K562 (cell line): ENCODE measurements around the gene BTLA. TPM values are rescaled to one million over a fixed set of nuclear protein-coding genes. Genes with fewer than 3 reads are reported as not detected.

Source experiments
- ATAC-seq: fragments of 200-7000 bp; cut with Tn5 transposase; 3 replicates; pipeline ENCODE4 v1.9.1; 2020; ENCODE audit warnings: moderate library complexity
- BruUV-seq: library from RNA; stranded (reverse); fragments of 400-500 nt; replicated peaks from 2 replicates; lab custom pipeline; 2021; lab: Mats Ljungman, UMichigan
- CTCF ChIA-PET: fragments of 300-600 bp; formaldehyde crosslinking; extraction: SDS; loops from one replicate; lab custom pipeline; 2021; ENCODE audit warnings: low intra/inter-chr PET ratio; lab: Yijun Ruan, JAX
- POLR2A ChIA-PET: fragments of 300-600, 350-650 bp; sonication (Branson Sonifier 250); formaldehyde crosslinking; extraction: SDS; loops from one replicate; lab custom pipeline; 2021; ENCODE audit warnings: antibody characterized with exemption, inconsistent platforms; lab: Yijun Ruan, JAX
- DNase-seq, 4 experiments: peaks; one replicate each; pipeline versions ENCODE4 v3.0.0 to v3.0.0-alpha.2; 2011 to 2018; ENCODE audit warnings: low spot score in 3 of 4, mixed read lengths in 3 of 4; ENCODE audit errors: extremely low read depth in 1 of 4
- FAIRE-seq: peaks from 2 replicates; lab custom pipeline; 2011; peaks lifted over from hg19 to GRCh38; lab: Jason Lieb, UNC
- H2AFZ ChIP-seq: 2 replicates; pipeline ENCODE4 v1.6.0; 2011; ENCODE audit warnings: low read depth, low read length, control low read depth, inconsistent platforms
- H3K27ac ChIP-seq: fragments of 200-600 bp; 3 replicates; pipeline ENCODE4 v1.8.0; 2011; ENCODE audit warnings: low read depth, mild to moderate bottlenecking, control low read depth, inconsistent platforms, low read length, moderate library complexity, mixed read lengths; ENCODE audit errors: extremely low read depth
- H3K27me3 ChIP-seq, 2 experiments: fragments of 300-600 bp in 1 of 2; 2 replicates in 1 of 2; 3 replicates in 1 of 2; pipeline versions ENCODE4 v1.6.0 to v1.8.0; 2011; ENCODE audit warnings: inconsistent platforms in 2 of 2, low read length in 2 of 2, mild to moderate bottlenecking in 1 of 2, mixed read lengths in 1 of 2, moderate library complexity in 1 of 2; ENCODE audit not compliant: control insufficient read depth in 2 of 2, insufficient read depth in 2 of 2
- H3K36me3 ChIP-seq: fragments of 300-600 bp; 3 replicates; pipeline ENCODE4 v1.8.0; 2011; ENCODE audit warnings: mild to moderate bottlenecking, low read length, inconsistent platforms; ENCODE audit not compliant: control insufficient read depth, insufficient read depth
- H3K4me1 ChIP-seq, 2 experiments: fragments of 200-600 bp in 1 of 2; replicated peaks in 1 of 2; 2 replicates in 1 of 2; 3 replicates in 1 of 2; pipeline versions ENCODE4 v1.5.1 to v1.8.0; 2011; ENCODE audit warnings: inconsistent platforms in 2 of 2, low read length in 2 of 2, mild to moderate bottlenecking in 1 of 2, mixed read lengths in 1 of 2, moderate library complexity in 1 of 2; ENCODE audit not compliant: control insufficient read depth in 2 of 2, insufficient read depth in 2 of 2
- H3K4me2 ChIP-seq: 2 replicates; pipeline ENCODE4 v1.6.1; 2011; ENCODE audit warnings: low read length, control low read depth, inconsistent platforms, mixed read lengths; ENCODE audit not compliant: insufficient read depth
- H3K4me3 ChIP-seq: fragments of 200-600 bp; sonication (generic), shearing (Covaris generic); 2 replicates; pipeline ENCODE4 v1.5.1; 2016; ENCODE audit warnings: control low read depth, inconsistent platforms
- H3K79me2 ChIP-seq: fragments of 200-600 bp; 3 replicates; pipeline ENCODE4 v1.8.0; 2011; ENCODE audit warnings: low read length, inconsistent platforms; ENCODE audit not compliant: control insufficient read depth, insufficient read depth
- H3K9ac ChIP-seq, 2 experiments: 2 replicates each; pipeline versions ENCODE4 v1.6.0 to v1.6.1; 2011; ENCODE audit warnings: low read depth in 2 of 2, low read length in 2 of 2, control low read depth in 1 of 2, inconsistent platforms in 1 of 2, mild to moderate bottlenecking in 1 of 2, mixed read lengths in 1 of 2; ENCODE audit not compliant: insufficient read depth in 1 of 2
- H3K9me1 ChIP-seq: one replicate; pipeline ENCODE4 v1.6.0; 2011; ENCODE audit warnings: inconsistent platforms, mild to moderate bottlenecking, low read length, moderate library complexity; ENCODE audit not compliant: control insufficient read depth, insufficient read depth
- H3K9me3 ChIP-seq: replicated peaks from 2 replicates; pipeline ENCODE4 v1.5.1; 2011; ENCODE audit warnings: low read depth, low read length, inconsistent platforms; ENCODE audit not compliant: control insufficient read depth, insufficient read depth
- H4K20me1 ChIP-seq: replicated peaks from 2 replicates; pipeline ENCODE4 v1.6.1; 2011; ENCODE audit warnings: low read length, inconsistent platforms, mixed read lengths; ENCODE audit not compliant: control insufficient read depth, insufficient read depth
- HDGF ChIP-seq: fragments of 450-650 bp; IDR thresholded peaks from 2 replicates; pipeline ENCODE4 v1.6.1; 2016
- KAT8 ChIP-seq: fragments of 450-650 bp; IDR thresholded peaks from 2 replicates; pipeline ENCODE4 v1.6.1; 2016; ENCODE audit warnings: low read depth, mild to moderate bottlenecking
- WGBS: fragments of 100-300 bp; shearing (Covaris generic); methylation state at CpG from one replicate; pipeline ENCODE4 v1.1.6; 2016; ENCODE audit warnings: low coverage, mixed read lengths; ENCODE audit not compliant: insufficient coverage; ENCODE audit errors: missing lambda C conversion rate; 5-methylcytosine and 5-hydroxymethylcytosine counted together
- in situ Hi-C: fragments of 300-500 bp; cut with MboI; formaldehyde crosslinking; loops from 4 replicates; pipeline ENCODE4 v1.15.0; 2018; ENCODE audit warnings: inconsistent platforms, mixed read lengths
- intact Hi-C: fragments of 100-400 bp; cut with micrococcal nuclease; formaldehyde crosslinking; loops from 2 replicates; pipeline ENCODE4 v1.14.2; 2022
- polyA plus RNA-seq, 8 experiments: library from polyadenylated mRNA; depleted of rRNA in 4 of 8; stranded (reverse) in 5 of 8; unstranded in 3 of 8; fragments of >200 nt; fragmentation: Nextera tagmentation in 2 of 8; fragmentation: Illumina TruSeq in 1 of 8; extraction: Ambion mirVana in 2 of 8; extraction: Trizol in 1 of 8; gene quantifications; 2 replicates each; pipeline versions ENCODE4 v1.2.1 to v1.2.3, GENCODE V29; 2011 to 2014; ENCODE audit warnings: inconsistent platforms in 1 of 8, missing spikeins in 1 of 8
- total RNA-seq, 7 experiments: library from RNA; depleted of rRNA in 6 of 7; stranded (reverse); fragments of >200 nt in 6 of 7; fragmentation: Illumina TruSeq in 2 of 7; extraction: Trizol in 2 of 7; gene quantifications; 2 replicates each; pipeline versions ENCODE4 v1.2.1 to v1.2.3, GENCODE V29; 2011 to 2021; ENCODE audit warnings: low replicate concordance in 1 of 7
- TF ChIP-seq, protein P1 (sequence below): fragments of 250-450 bp; sonication (Bioruptor Pico); IDR thresholded peaks from 2 replicates; pipeline ENCODE4 v1.4.0; 2020; ENCODE audit warnings: mild to moderate bottlenecking, moderate library complexity

Gene BTLA
- total and polyA plus RNA-seq, 9 of the 15 experiments (the other 6 are each of a cell fraction or from before 2014, with no cell fraction given) = 0.22 TPM; not detected in 8

DNA sequence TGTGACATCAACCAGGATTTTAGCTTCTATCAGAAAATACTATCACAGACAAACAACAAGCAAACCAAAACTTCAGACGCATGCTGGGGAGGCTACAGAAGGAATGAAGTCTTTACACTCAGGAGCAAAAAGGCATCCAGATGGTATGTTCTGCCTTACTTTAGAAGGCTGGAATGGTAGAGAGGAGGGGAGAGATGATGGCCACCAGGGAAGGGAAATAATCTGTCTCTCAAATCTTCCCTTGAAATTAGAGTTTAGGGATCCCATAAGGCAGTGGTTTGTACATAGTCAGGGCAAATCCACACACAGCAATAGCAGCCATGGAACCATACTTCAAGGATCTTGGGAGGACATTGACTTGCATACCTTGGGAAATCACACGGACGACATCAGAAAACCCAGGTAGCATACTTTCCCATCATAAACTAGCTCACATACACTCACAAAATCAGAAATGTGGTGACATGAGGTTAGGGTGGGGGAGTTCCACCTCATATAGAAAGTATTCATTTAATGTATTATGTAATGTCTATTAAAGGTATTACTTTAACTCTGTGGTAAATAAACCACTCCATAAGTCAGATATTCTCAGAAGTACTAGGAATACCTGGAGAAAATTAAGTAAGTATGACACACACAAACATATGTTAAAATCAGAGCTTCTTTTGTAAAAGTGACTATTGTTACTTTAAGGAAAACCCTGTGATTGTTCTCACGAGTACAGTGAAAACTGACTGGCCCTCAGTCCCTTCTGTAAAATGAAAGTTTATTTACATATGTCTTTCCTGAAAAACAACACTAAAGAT lies 9.4 kb downstream of the BTLA start:
- no peak overlapping the region for H3K4me2 ChIP-seq
- TF ChIP-seq HDGF (no peak), KAT8 (no peak)
- TF ChIP-seq, protein P1, sequence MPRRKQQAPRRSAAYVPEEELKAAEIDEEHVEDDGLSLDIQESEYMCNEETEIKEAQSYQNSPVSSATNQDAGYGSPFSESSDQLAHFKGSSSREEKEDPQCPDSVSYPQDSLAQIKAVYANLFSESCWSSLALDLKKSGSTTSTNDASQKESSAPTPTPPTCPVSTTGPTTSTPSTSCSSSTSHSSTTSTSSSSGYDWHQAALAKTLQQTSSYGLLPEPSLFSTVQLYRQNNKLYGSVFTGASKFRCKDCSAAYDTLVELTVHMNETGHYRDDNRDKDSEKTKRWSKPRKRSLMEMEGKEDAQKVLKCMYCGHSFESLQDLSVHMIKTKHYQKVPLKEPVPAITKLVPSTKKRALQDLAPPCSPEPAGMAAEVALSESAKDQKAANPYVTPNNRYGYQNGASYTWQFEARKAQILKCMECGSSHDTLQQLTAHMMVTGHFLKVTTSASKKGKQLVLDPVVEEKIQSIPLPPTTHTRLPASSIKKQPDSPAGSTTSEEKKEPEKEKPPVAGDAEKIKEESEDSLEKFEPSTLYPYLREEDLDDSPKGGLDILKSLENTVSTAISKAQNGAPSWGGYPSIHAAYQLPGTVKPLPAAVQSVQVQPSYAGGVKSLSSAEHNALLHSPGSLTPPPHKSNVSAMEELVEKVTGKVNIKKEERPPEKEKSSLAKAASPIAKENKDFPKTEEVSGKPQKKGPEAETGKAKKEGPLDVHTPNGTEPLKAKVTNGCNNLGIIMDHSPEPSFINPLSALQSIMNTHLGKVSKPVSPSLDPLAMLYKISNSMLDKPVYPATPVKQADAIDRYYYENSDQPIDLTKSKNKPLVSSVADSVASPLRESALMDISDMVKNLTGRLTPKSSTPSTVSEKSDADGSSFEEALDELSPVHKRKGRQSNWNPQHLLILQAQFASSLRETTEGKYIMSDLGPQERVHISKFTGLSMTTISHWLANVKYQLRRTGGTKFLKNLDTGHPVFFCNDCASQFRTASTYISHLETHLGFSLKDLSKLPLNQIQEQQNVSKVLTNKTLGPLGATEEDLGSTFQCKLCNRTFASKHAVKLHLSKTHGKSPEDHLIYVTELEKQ (CRISPR knock-in tag) = no peak
- TF ChIP-seq, all 486 proteins: peak for 0
- no peak overlapping the region for H2AFZ ChIP-seq
- no peak overlapping the region for H3K4me3 ChIP-seq
- H3K27ac ChIP-seq = no peak overlapping the region
- ATAC-seq (no peak), FAIRE-seq (no peak), DNase-seq (no peak)
- ChIA-PET CTCF (no interaction called here), POLR2A (interaction anchor here (1.2 kb wide), 1 partner anchor 12 kb away, joined by 4 read pairs; no protein-coding TSS in a partner anchor)
- H3K9me1 ChIP-seq = no peaks in the 10 kb centered on the region
- H4K20me1 ChIP-seq = no peaks in the 10 kb centered on the region
- H3K79me2 ChIP-seq = no peaks in the 10 kb centered on the region
- H3K27me3 ChIP-seq = no peaks in the 10 kb centered on the region; a peak in 1 of 5 replicates
- in situ Hi-C loops (no loop called here), intact Hi-C loops (no loop called here)
- no peaks in the 10 kb centered on the region for H3K4me1 ChIP-seq
- WGBS = 0% methylated on average over 4 of the region's 4 CpGs
- H3K36me3 ChIP-seq = no peaks in the 10 kb centered on the region
- no peak overlapping the region for H3K9ac ChIP-seq
- no peaks in the 10 kb centered on the region for H3K9me3 ChIP-seq
- BruUV-seq = no TSS peak
